NCI-H1930 (cell line): ENCODE data around the gene SLC30A2.

Experiments used
- DNase-seq, 2 experiments: peaks; one replicate each; lab custom pipeline; 2025; lab: John Stamatoyannopoulos, UW

The SLC30A2 gene

DNA sequence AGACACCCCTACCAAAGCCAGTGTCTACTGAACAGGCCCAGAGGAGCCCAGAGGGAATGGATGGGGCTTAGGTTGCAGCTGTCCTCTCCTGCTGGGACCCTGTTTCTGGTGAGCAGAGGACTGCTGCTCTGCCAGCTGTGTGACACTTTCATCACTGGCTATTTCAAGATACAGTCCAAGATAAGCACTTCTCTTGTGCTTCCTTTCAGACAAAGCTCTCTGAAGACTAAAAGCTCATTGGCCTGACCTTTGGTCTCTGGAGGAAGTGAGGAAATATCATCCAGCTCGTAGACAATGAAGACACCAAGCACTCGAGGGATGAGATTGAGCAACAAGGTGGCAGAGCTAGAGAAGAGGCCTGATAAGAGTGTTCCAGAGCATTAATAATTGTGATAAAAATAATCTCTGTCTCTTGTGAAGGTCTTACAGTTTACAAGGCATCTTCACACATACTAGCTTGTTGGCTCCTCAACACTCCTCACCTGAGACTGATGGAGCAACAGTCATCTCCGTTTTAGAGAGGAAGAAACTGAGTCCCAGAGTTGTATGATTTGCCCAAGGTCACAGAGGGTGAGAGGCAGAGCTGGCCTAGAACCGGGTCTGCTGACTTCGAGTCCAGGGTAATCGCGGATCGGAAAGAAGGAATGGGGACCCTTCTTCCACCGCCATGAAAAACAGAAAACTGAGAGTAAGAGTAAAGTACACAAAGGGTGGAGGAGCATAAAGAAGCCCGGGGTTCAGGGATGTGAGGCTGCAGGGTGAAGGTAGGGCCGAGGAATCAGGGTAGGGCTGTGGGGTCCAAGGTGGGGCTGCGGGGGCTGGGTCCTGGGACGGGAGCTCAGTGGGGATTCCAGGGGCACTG, 48.7 kb downstream of the SLC30A2 start:
- no peak for DNase-seq

DNA sequence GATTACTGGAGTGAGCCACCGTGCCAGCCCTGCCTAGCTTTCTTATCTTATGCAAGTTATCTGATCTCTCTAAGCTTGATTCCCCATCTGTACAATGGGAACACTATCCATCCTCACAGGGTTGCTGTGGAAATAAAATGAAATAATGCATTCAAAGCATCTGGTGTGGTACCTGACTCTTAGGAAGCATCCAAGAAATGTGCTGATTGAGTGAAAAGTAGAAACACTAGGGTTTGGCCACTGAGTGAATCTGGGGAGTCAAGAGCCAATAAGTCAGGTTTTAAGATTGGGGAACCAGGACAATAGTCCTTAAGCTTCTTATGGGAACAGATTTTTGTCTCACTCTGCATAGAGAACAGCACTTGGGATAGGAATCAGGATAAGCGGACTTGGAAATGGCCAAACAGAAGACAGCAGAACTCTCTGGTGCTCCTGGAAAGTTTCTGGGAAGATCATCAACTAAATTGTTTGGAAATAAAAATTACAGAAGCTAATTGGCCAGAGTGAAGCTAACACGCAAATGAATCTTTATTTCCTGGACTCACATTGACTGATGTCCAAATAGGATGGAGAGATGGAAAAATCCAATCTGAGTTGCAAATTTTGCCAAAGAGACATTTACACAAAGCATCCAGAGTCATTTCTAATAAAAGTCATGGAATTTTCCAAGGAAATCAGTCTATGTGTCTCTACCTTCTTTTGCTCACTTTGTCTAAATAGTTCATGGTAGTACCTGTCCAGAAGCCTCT, 51.3 kb downstream of the SLC30A2 start:
- DNase-seq: no peak

GRCh38 chr1:25993197-25993951, 52.5 kb downstream of the SLC30A2 start:
- no peak for DNase-seq

DNA sequence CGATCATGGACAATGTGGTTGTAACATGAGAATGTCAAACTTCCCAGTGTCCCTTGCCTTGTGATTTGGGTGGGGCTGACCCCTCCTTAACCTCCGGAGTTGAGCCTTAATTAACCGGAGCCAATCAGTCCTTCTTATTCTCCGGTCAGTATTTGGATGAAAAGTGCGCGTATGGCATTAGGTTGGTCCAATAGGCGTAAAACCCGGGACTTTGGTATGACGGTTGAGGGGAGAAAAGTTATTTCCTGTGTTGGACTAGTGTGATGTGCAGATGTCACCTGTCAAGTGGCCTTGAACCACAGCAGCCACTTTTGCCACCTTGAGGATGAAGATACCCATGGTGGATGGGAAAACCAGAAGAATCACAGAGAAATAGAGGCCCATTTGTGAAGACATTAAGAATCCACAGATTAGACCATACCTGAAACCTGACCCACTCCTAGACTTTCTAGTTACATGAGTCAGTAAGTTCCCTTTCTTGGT, 53.2 kb downstream of the SLC30A2 start:
- no peak for DNase-seq

GRCh38 chr1:25991937-25992688, 53.8 kb downstream of the SLC30A2 start:
- no peak for DNase-seq

DNA sequence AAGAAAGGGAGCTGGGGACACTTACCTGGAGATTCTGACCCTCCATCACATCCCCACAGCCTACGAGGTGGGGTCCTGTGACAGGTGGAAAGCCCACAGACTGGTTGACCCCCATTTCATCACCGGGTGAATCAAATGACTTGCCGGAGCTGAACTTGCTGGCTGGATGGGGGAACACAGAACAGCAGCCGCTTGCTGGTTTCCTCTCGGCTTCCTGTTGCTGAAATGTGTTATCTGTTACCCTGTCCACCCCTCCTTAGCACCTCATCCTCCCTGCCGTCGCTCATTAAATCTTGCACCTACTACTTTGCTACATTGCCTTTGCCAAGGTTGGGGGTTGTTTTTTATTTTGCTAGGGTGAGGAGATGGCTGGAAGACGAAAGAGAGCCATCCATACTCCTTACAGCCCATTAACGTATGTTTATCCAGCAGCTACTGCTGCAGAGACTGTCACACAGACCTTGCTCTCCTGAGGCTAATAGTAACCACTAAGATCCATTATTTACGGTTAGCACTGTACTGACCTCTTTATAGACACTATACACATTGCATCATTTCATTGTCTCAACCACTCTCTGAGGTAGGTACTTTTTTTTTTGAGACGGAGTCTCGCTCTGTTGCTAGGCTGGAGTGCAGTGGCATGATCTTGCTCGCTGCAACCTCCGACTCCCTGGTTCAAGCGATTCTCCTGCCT, 55.1 kb downstream of the SLC30A2 start:
- no peak for DNase-seq

DNA sequence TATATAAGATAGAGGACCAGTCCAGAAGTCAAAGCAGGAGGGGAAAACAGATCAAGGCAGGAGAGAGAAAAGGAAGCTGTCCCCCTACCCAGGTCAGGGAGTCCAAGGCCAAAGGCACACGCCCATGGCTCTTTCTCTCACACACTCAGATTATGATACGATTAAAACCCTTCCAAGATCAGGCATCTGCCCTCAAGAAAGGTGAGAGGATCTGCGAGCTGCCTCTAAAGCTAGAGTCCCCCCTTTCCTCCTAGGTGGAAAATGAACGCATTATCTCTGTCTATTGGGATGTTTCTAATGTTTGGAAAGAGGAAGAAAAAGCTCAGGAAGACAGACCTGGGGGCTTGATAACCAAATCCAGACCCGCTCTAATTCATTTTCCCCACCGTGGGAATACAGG, 55.7 kb downstream of the SLC30A2 start:
- DNase-seq: no peak

- DNase-seq: no peak
Measured at GRCh38 chr1:25989440-25990234, 56.3 kb downstream of the SLC30A2 start.

GRCh38 chr1:25987951-25988350, 58.0 kb downstream of the SLC30A2 start:
- DNase-seq: no peak
